Coronary artery (tissue), 2 donors: ENCODE measurements around the gene FRMD4A.
A peak's percentile ranks its signal among the peaks of the same experiment; 100 is the strongest.
"Not testable (repeated sequence)": the region's sequence is repeated elsewhere in the genome, so short reads cannot be mapped to it uniquely, and the experiment has no call there.

Source experiments
- DNase-seq: peaks from one replicate; pipeline ENCODE4 v3.0.0-alpha.2; 2017; ENCODE audit warnings: low spot score
- H3K27ac ChIP-seq, 2 donors: fragments of 200-600 bp; sonication (generic); one replicate each; pipeline ENCODE4 v1.5.1; 2016 to 2019
- H3K4me3 ChIP-seq: fragments of 200-600 bp; sonication (generic); 2 replicates; pipeline ENCODE4 v1.5.1; 2016; ENCODE audit warnings: mild to moderate bottlenecking, moderate library complexity
- TF ChIP-seq, protein P1 (sequence below): fragments of 200-600 bp; sonication (generic); IDR thresholded peaks from one replicate; pipeline ENCODE4 v1.5.1; 2019; ENCODE audit warnings: antibody characterized with exemption

FRMD4A gene

DNA sequence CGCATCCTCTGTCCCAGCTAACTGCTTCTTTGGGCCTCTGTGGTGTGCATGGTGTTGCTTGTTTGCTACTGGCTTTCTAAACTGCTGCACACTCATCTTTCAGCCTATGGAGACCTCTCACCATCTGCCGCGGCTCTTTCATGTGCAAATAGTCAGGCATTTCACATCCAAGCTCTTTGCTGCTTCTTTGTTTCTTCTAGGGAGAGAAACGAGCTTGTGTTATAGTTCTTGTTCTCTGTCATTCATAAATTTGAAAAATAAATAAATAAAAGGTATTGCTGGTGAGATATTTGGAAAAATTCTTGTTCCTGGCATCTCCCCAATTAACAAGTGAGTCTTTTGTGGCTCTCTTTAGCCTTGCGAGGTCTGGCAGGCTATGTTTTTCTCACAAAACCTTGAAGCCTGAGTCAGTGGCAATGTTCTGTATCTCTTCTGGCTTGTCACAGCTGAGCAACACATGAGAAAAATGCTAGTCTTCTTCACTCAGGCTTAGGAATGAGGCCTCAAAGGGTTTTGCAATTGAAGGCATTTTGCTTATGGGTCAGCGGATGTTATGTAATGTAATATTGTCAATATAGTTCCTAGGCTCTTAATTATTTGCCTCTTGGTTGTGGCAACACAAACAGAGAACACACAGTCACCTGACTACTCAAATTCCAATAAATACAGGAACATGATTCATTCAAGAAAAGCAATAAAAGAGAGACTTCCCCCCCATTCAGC is 274.0 kb downstream of the FRMD4A start:
- DNase-seq: no peak
- Histone ChIP-seq H3K4me3 (no peak overlapping the region), H3K27ac (no peak overlapping the region)
- TF ChIP-seq, protein P1, sequence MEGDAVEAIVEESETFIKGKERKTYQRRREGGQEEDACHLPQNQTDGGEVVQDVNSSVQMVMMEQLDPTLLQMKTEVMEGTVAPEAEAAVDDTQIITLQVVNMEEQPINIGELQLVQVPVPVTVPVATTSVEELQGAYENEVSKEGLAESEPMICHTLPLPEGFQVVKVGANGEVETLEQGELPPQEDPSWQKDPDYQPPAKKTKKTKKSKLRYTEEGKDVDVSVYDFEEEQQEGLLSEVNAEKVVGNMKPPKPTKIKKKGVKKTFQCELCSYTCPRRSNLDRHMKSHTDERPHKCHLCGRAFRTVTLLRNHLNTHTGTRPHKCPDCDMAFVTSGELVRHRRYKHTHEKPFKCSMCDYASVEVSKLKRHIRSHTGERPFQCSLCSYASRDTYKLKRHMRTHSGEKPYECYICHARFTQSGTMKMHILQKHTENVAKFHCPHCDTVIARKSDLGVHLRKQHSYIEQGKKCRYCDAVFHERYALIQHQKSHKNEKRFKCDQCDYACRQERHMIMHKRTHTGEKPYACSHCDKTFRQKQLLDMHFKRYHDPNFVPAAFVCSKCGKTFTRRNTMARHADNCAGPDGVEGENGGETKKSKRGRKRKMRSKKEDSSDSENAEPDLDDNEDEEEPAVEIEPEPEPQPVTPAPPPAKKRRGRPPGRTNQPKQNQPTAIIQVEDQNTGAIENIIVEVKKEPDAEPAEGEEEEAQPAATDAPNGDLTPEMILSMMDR: no peak

DNA sequence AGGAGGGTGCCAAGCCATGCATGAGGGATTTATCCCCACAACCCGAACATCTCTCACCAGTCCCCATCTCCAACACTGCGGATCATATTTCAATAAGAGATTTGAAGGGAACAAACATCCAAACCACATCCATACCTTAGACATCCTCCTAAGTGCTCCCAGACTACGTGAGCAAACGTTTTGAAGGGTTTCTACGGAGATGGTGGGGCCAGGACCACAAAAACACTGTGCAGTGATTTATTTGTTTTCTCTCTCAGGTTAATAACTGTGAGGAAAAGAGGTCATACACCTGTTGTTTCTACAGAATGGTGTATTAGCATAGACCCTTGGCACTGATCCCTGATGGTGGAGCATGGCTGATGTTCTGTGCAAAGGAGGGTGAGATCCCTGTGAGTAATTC is 277.8 kb downstream of the FRMD4A start:
- no peak for DNase-seq
- H3K27ac ChIP-seq: no peak overlapping the region
- TF ChIP-seq, protein P1: no peak
- no peak overlapping the region for H3K4me3 ChIP-seq

DNA sequence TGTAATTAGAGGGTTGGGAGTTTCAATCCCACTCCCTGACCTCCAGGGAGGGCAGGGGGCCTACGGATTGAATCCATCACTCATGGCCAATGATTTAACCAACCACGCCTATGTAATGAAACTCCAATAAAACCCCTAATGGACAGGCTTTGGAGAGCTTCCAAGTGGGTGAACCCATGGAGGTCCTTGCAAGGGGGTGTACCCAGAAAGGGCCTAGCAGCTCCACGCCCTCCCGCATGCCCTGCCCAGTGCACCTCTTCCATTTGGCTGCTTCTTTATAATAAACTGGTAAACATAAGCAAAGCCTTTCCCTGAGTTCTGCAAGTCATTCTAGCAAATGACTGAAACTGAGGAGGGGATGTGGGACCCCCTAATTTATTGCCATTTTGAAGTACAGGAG is 280.1 kb downstream of the FRMD4A start:
- H3K4me3 ChIP-seq: no peak overlapping the region
- no peak overlapping the region for H3K27ac ChIP-seq
- DNase-seq: no peak
- TF ChIP-seq, protein P1: no peak

DNA sequence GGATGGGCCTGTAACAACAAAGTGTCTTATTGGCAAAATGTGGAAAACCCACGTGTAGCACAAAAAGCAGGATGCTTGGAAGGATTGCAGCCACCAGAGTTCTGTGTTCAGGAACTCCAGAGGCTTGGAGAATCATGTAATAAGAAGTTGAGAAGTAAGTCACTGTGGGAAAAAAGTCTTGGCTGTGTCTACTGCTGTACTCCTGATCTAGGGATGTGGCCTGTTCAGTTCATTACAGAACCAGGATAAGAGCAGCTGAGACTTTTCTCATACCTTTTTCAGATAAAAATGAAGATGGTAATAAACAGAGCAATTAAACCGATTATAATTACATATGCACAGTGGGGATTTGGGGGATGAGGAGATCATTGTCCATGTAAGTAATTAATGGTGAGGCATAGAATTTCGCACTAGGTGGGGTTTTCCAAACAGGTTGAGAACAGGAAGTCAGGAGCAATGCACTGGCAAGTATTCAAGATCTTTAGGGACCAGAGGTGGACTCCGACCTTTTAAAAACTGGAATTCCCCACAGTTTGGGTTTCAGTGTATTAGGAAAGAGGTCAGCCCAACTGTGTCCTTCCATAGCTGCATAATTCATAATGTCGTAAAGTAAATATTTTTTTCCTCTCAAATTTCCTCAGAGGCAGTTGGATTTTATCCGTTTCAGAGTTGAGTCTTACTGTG is 281.7 kb downstream of the FRMD4A start:
- TF ChIP-seq, protein P1: no peak
- Histone ChIP-seq H3K4me3 (no peak overlapping the region), H3K27ac (no peak overlapping the region)
- DNase-seq: no peak

DNA sequence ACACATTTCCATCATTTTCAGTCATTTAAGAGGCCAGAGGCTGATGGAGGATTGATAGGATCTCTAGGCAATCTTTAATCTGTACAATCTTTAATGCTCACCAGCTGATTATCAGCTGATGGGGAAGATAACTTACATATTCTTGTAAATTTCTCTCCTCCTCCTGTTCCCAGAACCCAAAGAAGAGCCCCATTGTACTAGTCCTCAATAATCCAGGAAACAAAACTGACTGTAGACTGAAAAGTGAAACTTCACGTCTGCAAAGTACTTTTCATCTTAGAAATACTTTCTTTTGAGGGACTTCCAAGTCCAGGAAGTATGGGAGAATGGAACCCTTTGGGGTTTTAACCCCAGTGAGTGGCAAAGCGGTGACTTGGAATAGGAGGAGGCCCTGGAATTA is 283.3 kb downstream of the FRMD4A start:
- Histone ChIP-seq H3K27ac (no peak overlapping the region), H3K4me3 (no peak overlapping the region)
- DNase-seq: no peak
- TF ChIP-seq, protein P1: no peak

DNA sequence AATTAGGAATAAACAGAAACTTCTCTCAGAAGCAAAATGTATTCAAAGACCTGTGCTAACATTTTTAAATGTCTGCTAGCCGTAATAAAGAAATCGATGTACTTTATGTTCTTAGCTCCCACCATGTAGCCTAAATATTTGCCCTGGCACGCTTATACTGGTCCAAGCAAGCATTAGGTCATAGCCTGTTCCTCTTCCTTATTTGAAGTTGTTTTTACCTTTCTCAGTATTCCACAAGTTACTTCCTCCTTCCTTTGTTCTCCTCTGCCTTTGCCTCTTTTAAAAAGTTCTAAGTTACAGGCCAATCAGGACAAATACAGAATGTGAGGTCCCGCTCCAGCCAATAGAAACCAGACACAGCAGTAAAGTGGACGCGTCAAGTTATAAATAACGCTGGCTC is 288.7 kb downstream of the FRMD4A start:
- H3K27ac ChIP-seq: peak overlapping the region in 1 of 2 donors; percentile 44
- H3K4me3 ChIP-seq, DNase-seq: not testable (repeated sequence)

DNA sequence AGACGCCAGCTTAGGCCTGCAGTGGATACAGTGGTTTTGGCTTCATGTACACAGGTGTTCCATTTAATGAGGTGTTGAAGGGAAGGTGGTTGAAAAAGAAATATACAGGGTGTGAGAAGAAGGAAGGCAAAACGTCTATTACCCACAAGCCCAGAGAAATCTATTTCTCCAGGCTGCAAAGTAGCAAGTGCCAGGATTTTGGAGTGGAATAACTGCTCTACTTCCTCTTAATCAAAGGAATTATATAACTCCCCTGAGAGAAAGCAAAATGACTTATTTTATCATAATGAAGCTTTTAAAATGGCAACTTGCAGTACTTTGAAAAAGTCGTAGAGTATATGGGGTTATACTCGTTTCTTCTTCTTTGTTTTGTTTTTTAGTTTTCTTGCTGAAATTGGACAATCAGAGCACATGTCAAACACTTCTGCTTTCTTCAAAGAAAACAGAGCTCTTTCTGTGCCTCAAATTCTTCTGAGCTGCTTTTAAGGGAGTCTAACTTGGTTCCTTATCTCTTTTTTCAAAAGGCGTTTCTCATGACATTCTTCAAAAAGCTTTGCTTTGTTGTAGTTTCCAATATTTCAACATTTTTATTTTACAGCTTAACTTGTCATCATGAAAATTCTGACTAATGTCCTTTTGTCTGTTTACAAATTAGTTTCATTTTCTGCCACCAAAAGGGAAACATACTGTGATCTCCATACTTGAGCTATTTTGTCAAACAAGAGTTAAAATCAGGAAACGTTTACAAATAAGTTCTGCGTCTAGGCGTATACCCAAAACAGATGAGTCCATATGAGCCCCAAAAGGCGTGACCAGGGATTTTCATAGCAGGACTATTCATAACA is 289.7 kb downstream of the FRMD4A start:
- no peak overlapping the region for H3K4me3 ChIP-seq
- peak overlapping the region in 1 of 2 donors; percentile 61 for H3K27ac ChIP-seq
- no peak for DNase-seq
- TF ChIP-seq, protein P1: no peak
